Stimulated activated CD8-positive, alpha-beta memory T cell treated with anti-CD3 and anti-CD28 coated beads, Interleukin-4, amount 100 ng/mL, for 1 hour (primary cell): ENCODE measurements around the gene PPP1R18.

Source experiments
- DNase-seq, 2 donors: peaks; one replicate each; pipeline ENCODE4 v3.0.0-alpha.2; 2020; ENCODE audit warnings: low read depth in 2 of 2, low spot score in 1 of 2

PPP1R18 gene

GRCh38 chr6:30689985-30690384 lies 3.5 kb upstream of the PPP1R18 start:
- no peak for DNase-seq

- DNase-seq = no peak
Measured at GRCh38 chr6:30689022-30689865, 2.8 kb upstream of the PPP1R18 start.

GRCh38 chr6:30688569-30688968 lies 2.1 kb upstream of the PPP1R18 start:
- DNase-seq = no peak

- no peak for DNase-seq
Measured at GRCh38 chr6:30687659-30688431, 1.4 kb upstream of the PPP1R18 start.

GRCh38 chr6:30686908-30687658 lies 638 bp upstream of the PPP1R18 start:
- DNase-seq = peak in 1 of 2 donors; percentile 53

GRCh38 chr6:30685157-30686008 lies 1.1 kb downstream of the PPP1R18 start:
- DNase-seq = no peak

- DNase-seq = peak in 1 of 2 donors; percentile 31
Measured at GRCh38 chr6:30684386-30685156, 1.9 kb downstream of the PPP1R18 start.

GRCh38 chr6:30683980-30684338 lies 2.5 kb downstream of the PPP1R18 start:
- no peak for DNase-seq

GRCh38 chr6:30683183-30683979 lies 3.1 kb downstream of the PPP1R18 start:
- no peak for DNase-seq

- peak; percentile 74 for DNase-seq
Measured at GRCh38 chr6:30682143-30683117, 4.0 kb downstream of the PPP1R18 start.

GRCh38 chr6:30681766-30682142 lies 4.7 kb downstream of the PPP1R18 start:
- DNase-seq = no peak

GRCh38 chr6:30679765-30680535 lies 6.5 kb downstream of the PPP1R18 start:
- DNase-seq = no peak

- peak; percentile 86 to 88 for DNase-seq
Measured at GRCh38 chr6:30678964-30679726, 7.3 kb downstream of the PPP1R18 start.

GRCh38 chr6:30676660-30677285 lies 9.7 kb downstream of the PPP1R18 start:
- no peak for DNase-seq

- peak; percentile 80 to 81 for DNase-seq
Measured at GRCh38 chr6:30672445-30673253, 13.8 kb downstream of the PPP1R18 start, which contains the start of gene DHX16. Gene DHX16, minus strand, starts transcription at chr6:30673006. Its CDS starts 165 bp downstream, at chr6:30672841.
